IPS-15b (cell line): ENCODE results near the gene GRHL3.

Experiments
- H3K27me3 ChIP-seq: one replicate; pipeline ENCODE4 v1.6.1; 2013; ENCODE audit warnings: low read length; ENCODE audit not compliant: control insufficient read depth, insufficient read depth
- H3K36me3 ChIP-seq: one replicate; pipeline ENCODE4 v1.6.1; 2013; ENCODE audit warnings: low read length; ENCODE audit not compliant: control insufficient read depth, insufficient read depth
- H3K4me1 ChIP-seq: one replicate; pipeline ENCODE4 v1.6.1; 2013; ENCODE audit warnings: mild to moderate bottlenecking, low read length; ENCODE audit not compliant: control insufficient read depth, insufficient read depth
- H3K4me3 ChIP-seq: one replicate; pipeline ENCODE4 v1.5.1; 2013; ENCODE audit warnings: low read depth, low read length
- H3K9ac ChIP-seq: one replicate; pipeline ENCODE4 v1.6.1; 2013; ENCODE audit warnings: low read depth, mild to moderate bottlenecking, low read length
- H3K9me3 ChIP-seq: one replicate; pipeline ENCODE4 v1.6.1; 2013; ENCODE audit warnings: mild to moderate bottlenecking, low read length; ENCODE audit not compliant: control insufficient read depth, insufficient read depth

GRHL3 gene

DNA sequence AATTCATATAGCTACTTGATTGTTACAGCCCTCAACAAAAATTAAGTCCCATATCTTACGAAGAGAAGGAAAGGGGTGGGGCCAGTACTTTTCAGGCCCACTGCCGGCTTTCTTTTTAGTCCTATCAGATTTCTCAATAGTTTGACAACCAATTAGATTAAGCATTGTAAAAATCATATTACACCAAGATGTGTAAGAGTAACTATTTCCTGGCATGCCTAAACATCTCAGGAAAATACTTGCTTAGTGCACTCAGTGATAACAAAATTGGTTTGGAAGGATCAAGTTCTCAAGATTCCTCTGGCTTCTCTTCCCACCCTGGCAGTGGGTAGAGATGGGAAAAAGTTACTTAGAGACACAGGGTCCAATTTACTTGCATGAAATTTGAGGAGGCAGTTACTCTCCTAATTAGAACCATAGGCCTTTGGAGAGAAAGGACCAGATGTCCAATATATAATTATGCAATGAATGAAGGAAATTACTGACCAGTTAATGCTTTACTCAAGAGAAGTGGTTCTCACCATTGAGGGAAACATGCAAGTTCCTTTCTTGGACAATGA, 64.3 kb downstream of the GRHL3 start:
- Histone ChIP-seq H3K36me3 (no peaks in the 10 kb centered on the region), H3K27me3 (no peaks in the 10 kb centered on the region), H3K9ac (no peak overlapping the region), H3K4me1 (no peaks in the 10 kb centered on the region), H3K4me3 (no peak overlapping the region), H3K9me3 (no peaks in the 10 kb centered on the region)

DNA sequence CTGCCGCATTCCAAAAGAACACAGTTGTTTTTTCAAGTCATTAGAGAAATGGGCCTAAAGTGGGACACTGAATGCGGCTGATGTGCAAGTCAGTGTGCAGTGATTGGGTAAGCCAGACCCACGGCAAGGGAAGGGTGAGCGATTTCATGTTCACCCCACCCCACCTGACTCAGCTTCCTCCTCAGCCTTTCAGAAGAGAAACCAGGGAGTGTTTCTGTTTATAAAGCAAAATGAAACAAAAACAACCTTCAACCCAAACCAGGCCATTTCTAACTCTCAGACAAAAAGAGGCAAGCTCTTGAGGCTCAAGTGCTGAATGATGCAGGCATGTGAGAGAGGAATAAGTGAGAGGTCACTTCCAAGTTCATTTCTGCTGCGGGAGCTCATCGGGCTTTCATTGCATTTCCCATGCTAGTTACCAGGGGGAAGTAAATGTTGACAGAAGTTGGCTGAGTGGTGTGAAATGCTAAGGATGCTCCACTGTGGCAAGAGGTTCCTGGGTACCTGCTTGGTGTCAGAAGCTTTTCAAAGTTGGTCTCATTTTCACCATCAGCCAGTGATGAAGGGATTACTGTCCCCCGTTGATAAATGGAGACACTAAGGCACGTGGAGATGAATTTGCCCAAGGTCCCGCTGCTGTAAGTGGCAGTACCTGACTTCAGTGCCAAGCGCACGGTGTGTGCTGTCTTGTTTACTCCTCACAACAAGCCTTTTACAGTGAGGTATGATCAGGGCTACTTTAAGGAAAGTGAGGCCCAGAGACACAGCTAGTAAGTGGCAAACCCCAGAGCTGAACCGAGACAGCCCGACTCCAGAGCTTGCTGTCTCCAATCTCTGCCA, 65.3 kb downstream of the GRHL3 start:
- Histone ChIP-seq H3K27me3 (no peaks in the 10 kb centered on the region), H3K4me3 (no peak overlapping the region), H3K9ac (no peak overlapping the region), H3K36me3 (no peaks in the 10 kb centered on the region), H3K9me3 (no peaks in the 10 kb centered on the region), H3K4me1 (no peaks in the 10 kb centered on the region)

DNA sequence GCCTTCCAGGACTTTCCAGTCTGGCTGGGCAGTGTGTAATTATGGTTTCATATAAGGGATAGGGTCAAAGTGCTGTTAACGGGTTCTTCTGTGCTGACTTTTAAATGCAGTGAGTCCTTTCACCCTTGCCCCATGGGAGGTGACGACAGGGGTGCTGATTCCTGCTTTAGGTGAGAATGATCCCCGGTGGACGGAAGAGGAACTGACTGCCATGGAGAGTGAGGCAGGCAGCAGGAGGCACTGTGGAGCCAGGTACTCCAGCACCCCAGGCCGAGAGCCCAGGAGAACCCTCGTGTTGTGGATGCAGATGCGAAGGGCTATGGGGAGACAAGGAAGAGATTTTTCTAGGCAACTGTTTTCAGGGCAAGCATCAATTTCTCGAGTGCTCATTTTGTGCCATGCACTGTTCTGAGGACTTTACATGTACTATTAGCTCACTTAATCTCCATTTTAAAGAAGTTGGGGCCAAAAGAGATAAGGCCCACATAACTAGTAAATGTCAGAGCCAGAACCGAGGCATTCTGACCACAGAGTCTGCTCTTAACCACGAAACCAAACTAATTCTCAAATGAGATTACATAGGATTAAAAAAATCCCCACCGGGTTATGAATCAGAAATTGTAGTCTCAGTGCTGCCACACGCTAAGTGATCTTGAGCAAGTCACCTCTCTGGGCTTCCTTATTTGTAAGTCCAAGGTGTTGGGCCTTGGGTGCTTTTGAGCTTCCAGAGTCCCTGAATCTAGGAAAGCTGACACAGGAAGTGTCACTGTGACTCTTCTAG, 66.2 kb downstream of the GRHL3 start:
- Histone ChIP-seq H3K36me3 (no peaks in the 10 kb centered on the region), H3K9me3 (no peaks in the 10 kb centered on the region), H3K9ac (no peak overlapping the region), H3K4me1 (no peaks in the 10 kb centered on the region), H3K4me3 (no peak overlapping the region), H3K27me3 (no peaks in the 10 kb centered on the region)

GRCh38 chr1:24386241-24386640, 67.1 kb downstream of the GRHL3 start:
- Histone ChIP-seq H3K27me3 (no peaks in the 10 kb centered on the region), H3K36me3 (no peaks in the 10 kb centered on the region), H3K9ac (no peak overlapping the region), H3K4me3 (no peak overlapping the region), H3K4me1 (no peaks in the 10 kb centered on the region), H3K9me3 (no peaks in the 10 kb centered on the region)

- Histone ChIP-seq H3K9ac (no peak overlapping the region), H3K36me3 (no peaks in the 10 kb centered on the region), H3K27me3 (no peaks in the 10 kb centered on the region), H3K4me3 (no peak overlapping the region), H3K9me3 (no peaks in the 10 kb centered on the region), H3K4me1 (no peaks in the 10 kb centered on the region)
These were observed 67.8 kb downstream of the GRHL3 start for GRCh38 chr1:24386931-24387330.

- no peak overlapping the region for H3K9ac ChIP-seq
- H3K9me3 ChIP-seq = no peaks in the 10 kb centered on the region
- no peaks in the 10 kb centered on the region for H3K36me3 ChIP-seq
- H3K4me3 ChIP-seq = no peak overlapping the region
- H3K27me3 ChIP-seq = no peaks in the 10 kb centered on the region
- H3K4me1 ChIP-seq = no peaks in the 10 kb centered on the region
These were observed 68.5 kb downstream of the GRHL3 start for GRCh38 chr1:24387636-24388175.

GRCh38 chr1:24388331-24388885, 69.3 kb downstream of the GRHL3 start:
- Histone ChIP-seq H3K9ac (no peak overlapping the region), H3K36me3 (no peaks in the 10 kb centered on the region), H3K27me3 (no peaks in the 10 kb centered on the region), H3K4me1 (peaks cover 3% of the 10 kb centered on the region), H3K4me3 (no peak overlapping the region), H3K9me3 (no peaks in the 10 kb centered on the region)

GRCh38 chr1:24389231-24389678, 70.1 kb downstream of the GRHL3 start:
- H3K4me3 ChIP-seq = no peak overlapping the region
- H3K9ac ChIP-seq = no peak overlapping the region
- peaks cover 3% of the 10 kb centered on the region for H3K4me1 ChIP-seq
- H3K9me3 ChIP-seq = no peaks in the 10 kb centered on the region
- no peaks in the 10 kb centered on the region for H3K36me3 ChIP-seq
- no peaks in the 10 kb centered on the region for H3K27me3 ChIP-seq

DNA sequence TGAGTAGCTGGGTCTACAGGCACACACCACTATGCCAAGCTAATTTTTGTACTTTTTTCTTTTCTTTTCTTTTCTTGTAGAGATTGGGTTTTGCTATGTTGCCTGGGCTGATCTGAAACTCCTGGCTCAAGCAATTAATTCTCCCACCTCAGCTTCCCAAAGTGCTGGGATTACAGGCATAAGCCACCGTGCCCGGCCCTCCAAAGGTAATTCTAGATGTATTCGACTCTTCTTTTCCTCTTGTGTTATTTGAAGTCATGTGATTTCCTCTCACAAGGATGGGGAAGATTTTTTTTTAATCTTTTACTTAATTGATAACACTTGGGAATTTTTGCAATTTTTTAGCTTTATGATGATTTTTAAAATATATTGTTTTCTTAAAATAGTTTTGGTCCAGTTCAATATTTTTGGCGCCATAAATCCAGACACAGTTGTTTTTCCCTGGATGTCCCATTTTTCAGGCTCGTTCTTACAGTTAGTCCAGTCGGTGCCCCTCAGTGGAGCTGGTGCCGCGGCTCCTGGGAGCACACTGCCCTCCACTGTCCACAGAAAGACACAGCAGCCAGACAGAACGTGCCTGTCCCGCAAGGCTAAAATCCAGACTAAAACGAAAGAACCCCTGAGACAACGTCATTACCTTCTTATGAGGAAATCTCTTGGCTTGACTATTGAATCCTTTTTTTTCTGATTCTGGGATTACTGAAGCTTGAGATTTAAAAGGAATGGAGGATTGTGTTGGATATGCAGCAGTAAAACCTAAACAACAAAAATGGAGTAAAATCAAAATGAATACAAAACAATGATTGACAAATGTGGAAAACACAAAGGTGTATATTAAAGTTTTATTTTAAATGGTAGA, 72.0 kb downstream of the GRHL3 start:
- Histone ChIP-seq H3K9ac (no peak overlapping the region), H3K27me3 (no peaks in the 10 kb centered on the region), H3K9me3 (no peaks in the 10 kb centered on the region), H3K4me1 (peaks cover 3% of the 10 kb centered on the region), H3K36me3 (no peaks in the 10 kb centered on the region), H3K4me3 (no peak overlapping the region)

DNA sequence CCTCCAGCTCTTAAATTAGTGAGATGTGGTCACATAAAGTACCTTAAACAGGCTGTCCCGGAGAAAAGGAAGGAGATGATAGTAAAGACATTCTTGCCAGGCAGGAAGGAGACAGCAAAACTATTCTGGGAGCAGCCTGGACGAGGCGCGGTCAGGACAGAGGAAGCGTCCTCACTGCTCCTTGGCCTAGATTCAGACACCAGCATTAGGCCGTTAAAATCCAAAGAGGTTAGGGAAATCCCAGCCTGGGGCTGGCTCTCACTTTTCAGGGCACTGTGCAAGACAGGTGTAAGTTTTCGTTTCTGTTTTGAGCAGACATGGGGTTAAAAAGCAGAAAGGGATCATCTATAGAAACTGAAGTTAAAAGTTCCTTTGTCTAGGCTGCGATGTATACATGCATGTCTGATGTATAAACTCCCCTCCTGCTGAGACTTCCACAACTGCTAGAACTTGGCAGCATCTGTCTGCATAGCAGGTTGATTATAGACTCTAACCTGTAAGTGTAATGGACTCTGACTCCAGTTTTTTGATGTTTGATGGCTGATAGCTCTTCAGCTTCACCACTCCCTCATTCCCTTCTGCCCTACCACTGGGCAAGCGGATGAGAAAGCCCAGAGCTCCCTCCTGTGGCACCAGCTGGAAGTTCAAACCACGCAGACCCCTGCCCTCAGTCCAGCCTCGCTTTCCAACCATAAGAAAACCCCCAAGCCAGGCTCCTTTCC, 72.9 kb downstream of the GRHL3 start:
- Histone ChIP-seq H3K27me3 (no peaks in the 10 kb centered on the region), H3K36me3 (no peaks in the 10 kb centered on the region), H3K9ac (no peak overlapping the region), H3K4me1 (peaks cover 3% of the 10 kb centered on the region), H3K4me3 (no peak overlapping the region), H3K9me3 (no peaks in the 10 kb centered on the region)
